ENCODE data around the gene KCNQ2.

The KCNQ2 gene

GRCh38 chr20:63500902-63501817, 28.7 kb upstream of the KCNQ2 start:
- no peak for DNase-seq

DNA sequence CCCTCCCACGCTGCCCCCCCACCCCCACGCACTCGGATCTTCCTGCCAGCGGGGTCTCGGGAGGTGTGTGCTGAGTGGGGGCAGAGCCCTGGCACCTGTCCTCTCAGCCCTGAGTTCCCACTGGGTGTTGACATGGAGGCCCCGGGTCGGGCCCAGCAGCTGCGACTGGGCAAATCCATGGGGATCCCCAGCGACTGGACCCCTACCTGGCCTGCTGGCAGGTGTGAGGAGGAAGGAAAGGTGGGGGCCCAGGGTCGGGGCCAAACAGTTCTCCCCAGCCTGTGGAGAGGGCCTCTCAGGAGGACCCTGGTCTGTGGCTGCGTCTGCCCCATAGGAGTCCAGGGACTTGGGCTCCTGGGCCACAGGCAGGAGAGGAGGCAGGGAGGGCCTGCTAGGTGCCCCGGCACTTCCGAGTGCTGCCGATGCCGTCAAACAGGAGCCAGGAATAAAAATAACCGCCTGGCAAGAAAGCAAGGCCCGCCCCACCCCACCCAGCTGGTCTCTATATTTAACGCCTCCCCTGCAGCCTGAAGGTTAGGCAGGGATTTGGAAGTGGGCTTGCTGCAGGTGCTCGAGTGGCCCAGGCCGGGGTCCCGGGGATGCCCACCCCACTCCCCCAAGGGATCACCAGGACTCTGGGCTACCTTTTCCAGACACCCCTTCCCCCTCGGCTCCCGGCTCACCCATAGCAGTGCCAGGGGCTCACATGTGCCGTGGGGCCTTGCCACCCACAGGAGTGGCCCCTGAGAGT, 27.9 kb upstream of the KCNQ2 start:
- no peak for DNase-seq

DNA sequence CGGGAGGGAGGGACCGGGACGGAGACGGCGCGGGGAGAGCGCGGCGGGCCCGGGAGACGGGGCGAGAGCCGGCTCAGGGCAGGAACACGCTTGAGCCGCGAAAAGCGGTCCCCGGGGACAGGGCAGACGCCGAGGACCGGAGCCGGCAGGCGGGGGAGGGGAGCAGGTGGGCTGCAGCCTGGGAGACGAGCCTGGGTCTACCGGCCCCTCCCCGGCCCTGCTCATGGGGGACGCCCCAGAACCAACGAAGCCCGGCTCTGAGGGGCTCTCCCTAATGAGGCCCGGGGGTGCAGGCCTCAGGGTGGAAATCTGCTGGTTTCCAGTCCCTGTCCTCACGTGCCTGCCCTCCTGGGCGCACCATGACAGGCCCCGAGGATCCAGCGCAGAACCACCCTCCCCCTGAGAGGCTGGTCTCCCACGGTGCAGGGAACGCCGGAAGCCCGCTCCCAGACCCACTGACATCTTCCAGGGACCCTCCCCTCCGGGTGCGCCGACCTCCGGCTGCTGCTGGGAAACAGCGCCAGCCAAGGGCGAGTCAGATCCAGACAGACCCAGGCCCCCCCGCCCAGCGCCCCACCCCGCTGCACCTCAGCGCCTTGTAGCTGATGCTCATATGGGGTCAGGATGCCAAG, 27.0 kb upstream of the KCNQ2 start:
- DNase-seq: no peak

DNA sequence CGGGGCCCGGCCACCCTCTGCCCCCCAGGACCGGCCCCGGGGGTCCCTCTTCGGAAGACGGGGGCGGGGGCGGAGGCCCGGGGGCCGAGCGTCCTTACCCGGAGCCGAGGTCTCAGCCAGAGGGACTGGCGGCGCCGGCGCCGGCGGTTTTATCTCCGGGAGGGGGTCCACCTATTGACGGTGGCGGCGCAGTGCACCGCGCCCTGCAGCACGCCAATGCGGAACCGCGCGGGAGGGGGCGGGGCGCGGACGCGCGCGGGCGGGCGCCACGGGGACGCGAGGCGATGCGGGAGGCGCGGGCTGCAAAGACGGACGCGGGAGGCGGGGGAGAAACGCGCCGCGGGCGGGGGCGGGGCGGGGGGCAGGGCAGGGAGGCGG, 26.5 kb upstream of the KCNQ2 start, which contains the start of gene EEF1A2:
Gene EEF1A2, minus strand, starts transcription at position 124 of the 378 bp plus-strand sequence. CDS start 1,320 bp downstream, outside the sequence.
- DNase-seq: no peak

GRCh38 chr20:63497946-63498935, 25.8 kb upstream of the KCNQ2 start:
- no peak for DNase-seq

DNA sequence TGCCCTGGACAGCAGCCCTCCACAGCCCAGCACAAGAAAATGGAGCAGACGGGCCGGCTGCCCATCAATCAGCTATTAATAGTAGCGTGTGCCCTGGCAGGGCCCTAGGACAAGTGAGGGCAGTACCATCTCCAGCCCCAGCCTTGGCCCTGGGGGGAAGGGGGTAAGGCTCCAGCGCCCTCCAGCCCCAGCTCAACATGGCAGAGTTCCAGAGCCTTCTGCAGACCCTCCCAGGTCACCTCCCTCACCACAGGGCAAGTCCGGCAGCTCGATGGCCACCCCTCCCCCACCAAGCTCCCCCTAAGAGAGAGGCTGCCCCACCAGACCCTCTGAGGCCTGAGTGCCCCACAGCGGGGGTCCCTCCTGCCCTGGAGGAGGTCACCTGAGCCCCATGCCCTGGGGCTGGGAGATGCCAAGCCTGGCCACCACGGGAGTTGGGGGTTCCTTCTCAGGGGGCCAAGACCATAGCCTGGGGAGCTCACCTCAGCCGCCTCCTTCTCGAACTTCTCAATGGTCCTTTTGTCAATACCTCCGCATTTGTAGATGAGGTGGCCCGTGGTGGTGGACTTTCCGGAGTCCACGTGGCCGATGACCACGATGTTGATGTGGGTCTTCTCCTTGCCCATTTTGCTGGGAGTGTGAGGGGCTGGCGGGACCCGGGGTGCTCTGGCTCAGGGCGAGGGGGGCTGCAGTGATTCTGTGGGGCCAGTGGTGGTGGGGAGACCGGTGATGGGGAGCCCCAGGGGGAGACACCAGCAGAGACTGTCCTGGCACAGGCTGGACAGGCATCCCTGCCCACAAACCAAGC, 24.9 kb upstream of the KCNQ2 start:
- no peak for DNase-seq

GRCh38 chr20:63496596-63497120, 24.2 kb upstream of the KCNQ2 start:
- DNase-seq: no peak

DNA sequence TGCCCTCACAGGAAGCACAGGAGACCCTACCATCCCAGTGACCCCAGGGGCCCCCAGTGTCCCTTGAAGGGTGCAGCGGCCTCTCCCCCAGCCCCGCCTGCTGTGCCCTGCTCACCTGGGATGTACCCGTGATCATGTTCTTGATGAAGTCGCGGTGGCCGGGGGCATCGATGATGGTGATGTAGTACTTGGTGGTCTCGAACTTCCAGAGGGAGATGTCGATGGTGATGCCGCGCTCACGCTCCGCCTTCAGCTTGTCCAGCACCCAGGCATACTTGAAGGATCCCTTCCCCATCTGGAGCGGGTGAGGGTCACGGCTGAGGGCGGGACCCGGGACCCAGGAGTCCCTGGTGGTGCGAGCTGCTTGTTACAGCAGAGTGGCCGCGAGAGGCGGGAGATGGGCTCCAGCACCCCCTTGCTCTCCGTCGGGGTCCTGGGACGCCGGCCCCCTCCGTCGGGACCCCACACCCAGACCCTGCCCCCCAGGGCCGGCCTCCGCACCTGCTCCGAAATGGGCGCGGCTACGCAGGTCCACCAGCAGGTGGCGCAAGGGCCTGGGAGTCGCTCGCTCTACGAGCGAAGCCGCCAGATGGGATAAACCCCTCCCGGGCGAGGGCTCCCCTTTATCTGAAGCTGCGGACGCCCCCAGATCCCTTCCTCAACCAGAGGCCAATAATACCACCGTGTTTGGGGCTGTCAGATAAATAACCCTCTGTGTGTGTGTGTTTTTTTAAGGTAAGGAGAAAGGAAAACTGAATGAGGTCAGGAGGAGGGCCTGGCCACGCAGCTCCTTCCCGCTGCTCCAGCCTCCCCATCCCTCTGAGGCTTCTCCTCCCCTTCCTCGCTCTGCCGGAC, 23.5 kb upstream of the KCNQ2 start:
- DNase-seq: no peak

DNA sequence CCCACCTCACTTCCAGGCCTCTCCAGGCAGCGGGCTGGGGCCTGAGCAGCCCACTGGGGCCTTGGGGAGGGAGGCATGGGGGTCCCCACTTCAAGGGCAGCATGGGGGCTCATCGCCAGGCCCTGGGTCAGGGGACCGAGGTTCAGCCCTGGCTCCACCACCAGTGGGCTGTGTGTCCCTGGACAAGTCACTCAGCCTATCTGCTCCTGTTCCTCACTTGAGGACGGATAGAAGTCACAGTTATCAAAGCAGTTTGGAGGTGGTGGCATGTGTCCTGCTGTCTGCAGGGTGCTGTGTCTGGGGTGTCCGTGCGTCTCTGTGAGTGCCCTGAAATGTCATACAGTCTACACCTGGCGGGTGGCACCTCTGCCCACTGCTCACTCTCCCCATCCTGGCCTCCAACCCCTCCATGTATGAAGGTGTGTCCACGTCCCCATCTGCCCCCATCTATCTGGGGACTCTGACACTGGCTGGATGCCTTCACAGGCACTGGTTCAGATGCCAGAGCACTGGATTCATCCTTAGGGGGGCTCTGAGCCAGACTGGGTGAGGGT, 22.8 kb upstream of the KCNQ2 start:
- no peak for DNase-seq

GRCh38 chr20:63494420-63495166, 22.1 kb upstream of the KCNQ2 start:
- no peak for DNase-seq

DNA sequence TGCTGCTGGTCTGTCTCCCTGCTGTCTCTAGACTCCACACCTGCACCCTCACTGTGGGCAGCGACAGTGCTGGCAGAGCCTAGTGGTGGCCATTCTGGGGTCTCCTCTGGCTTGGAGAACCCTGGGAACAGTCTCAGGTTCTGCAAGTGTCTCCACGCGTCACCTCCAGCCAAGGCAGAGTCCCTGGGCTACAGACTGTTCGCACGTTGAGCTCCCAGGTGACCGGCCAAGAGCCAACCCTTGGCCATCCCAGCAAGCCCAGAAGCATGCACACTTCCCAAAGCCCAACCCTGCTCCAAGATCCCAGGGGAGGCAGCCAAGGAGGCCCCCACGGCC, 21.6 kb upstream of the KCNQ2 start:
- no peak for DNase-seq

GRCh38 chr20:63493563-63494020, 21.1 kb upstream of the KCNQ2 start:
- DNase-seq: no peak

DNA sequence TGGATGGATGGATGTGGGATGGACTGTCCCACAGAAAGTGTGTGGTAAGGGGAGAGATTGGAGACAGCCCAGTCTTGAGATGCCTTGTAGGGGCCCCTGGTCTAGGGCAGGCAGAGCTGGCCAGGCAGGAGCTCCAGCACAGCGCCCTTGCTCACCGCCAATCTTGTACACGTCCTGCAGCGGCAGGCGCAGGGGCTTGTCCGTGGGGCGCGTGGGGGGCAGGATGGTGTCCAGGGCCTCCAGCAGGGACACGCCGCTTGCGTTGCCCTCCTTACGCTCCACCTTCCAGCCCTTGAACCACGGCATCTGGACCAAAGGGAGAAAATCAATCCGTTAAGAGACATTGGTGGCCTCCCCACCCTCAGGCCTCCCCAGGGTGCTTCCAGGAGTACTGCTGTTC, 20.5 kb upstream of the KCNQ2 start:
- no peak for DNase-seq

DNA sequence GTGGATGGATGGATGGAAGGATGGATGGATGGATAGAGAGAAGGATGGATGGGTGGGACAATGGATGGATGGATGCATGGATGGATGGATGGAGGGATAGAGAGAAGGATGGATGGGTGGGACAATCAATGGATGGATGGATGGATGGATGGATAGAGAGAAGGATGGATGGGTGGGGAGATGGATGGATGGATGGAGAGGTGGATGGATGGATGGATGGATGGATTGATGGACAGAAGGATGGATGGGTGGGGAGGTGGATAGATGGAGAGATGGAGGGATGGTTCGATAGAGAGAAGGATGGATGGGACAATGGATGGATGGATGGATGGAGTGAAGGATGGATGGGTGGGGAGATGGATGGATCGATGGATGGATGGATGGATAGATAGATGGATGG, 20.1 kb upstream of the KCNQ2 start:
- DNase-seq: no peak

GRCh38 chr20:63491635-63492230, 19.3 kb upstream of the KCNQ2 start:
- no peak for DNase-seq

DNA sequence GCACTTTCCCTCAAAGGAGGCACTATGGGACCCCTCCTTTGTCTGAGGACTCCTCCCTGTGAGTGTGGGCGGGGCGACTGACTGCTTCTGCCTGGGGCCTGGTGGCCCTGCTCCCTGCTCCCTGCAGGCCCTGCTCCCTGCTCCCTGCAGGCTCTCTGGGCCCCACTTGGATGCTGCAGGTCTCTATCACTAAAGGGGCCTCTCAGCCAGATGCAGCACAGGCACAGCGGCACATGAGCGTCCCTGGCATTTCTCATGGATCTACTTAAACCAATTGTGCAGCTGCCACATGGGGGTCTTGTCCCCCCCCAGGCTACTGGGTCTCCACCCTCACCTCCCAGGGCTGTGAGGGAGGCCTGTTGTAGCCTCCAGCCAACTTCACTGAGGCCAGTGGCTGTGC, 18.6 kb upstream of the KCNQ2 start:
- DNase-seq: no peak

- no peak for DNase-seq
Observed at GRCh38 chr20:63490416-63490815, 18.0 kb upstream of the KCNQ2 start.
